ENCODE results near the gene TXNRD2.

The TXNRD2 gene

DNA sequence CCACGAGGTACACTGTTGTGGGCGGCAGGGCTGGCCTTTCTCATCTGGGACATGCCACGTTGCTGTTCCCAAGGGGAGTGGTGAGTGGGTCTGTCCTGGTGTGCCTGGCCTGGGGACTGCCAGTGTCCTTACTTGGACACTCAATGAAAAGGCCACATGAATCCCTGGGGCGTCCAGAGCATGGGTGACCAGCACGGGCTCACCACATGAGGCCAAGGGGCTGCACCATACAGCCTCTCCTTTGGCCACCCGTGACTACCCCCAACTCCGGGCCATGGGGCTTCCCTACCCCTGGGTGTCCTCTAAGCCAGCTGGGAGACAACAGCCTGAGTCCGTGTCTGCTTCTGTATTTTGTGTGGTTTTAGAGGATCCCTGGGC is 20.2 kb upstream of the TXNRD2 start:
- Histone ChIP-seq H3K9me3 (no peaks in the 10 kb centered on the region), H3K4me1 (peaks cover 61% of the 10 kb centered on the region), H3K4me2 (peak overlapping the region; percentile 39), H4K20me1 (peaks cover 90% of the 10 kb centered on the region), H3K9ac (0 out of 2 replicates have a peak overlapping the region, but pooled peaks have one; percentile 5), H3K27ac (peak overlapping the region; percentile 51; the same call in 1 of the 2 replicates), H3K36me3 (peaks cover 72% of the 10 kb centered on the region), H3K4me3 (no peak overlapping the region), H3K27me3 (no peaks in the 10 kb centered on the region)
- TF ChIP-seq Cebpa-rat (IDR thresholded peaks at IDR 0.05): no peak

DNA sequence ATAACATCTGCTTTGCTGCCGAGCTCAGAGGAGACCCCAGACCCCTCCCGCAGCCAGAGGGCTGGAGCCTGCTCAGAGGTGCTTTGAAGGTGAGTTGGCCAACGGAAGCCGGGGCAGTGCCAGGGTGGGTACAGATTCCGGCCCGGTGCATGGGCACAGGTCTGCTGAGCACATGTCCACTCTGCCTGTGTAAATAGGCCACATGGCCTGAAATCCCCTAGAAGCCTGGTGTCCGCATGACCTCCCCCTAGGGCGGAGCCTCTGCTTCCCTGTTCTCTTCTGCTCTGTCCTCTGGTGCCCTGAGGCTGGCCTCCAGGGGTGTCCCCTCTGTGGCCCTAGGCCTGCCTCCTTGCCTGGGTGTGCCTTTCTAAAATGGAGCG is 19.6 kb upstream of the TXNRD2 start:
- H3K9ac ChIP-seq: 0 out of 2 replicates have a peak overlapping the region, but pooled peaks have one; percentile 5
- no peaks in the 10 kb centered on the region for H3K27me3 ChIP-seq
- no peak overlapping the region for H3K4me3 ChIP-seq
- H3K4me1 ChIP-seq: peaks cover 68% of the 10 kb centered on the region
- peaks cover 69% of the 10 kb centered on the region for H3K36me3 ChIP-seq
- TF ChIP-seq Cebpa-rat (IDR thresholded peaks at IDR 0.05): no peak
- peaks cover 89% of the 10 kb centered on the region for H4K20me1 ChIP-seq
- H3K9me3 ChIP-seq: no peaks in the 10 kb centered on the region
- H3K4me2 ChIP-seq: 0 out of 2 replicates have a peak overlapping the region, but pooled peaks have one; percentile 39
- peak overlapping the region; percentile 51; the same call in 1 of the 2 replicates for H3K27ac ChIP-seq

DNA sequence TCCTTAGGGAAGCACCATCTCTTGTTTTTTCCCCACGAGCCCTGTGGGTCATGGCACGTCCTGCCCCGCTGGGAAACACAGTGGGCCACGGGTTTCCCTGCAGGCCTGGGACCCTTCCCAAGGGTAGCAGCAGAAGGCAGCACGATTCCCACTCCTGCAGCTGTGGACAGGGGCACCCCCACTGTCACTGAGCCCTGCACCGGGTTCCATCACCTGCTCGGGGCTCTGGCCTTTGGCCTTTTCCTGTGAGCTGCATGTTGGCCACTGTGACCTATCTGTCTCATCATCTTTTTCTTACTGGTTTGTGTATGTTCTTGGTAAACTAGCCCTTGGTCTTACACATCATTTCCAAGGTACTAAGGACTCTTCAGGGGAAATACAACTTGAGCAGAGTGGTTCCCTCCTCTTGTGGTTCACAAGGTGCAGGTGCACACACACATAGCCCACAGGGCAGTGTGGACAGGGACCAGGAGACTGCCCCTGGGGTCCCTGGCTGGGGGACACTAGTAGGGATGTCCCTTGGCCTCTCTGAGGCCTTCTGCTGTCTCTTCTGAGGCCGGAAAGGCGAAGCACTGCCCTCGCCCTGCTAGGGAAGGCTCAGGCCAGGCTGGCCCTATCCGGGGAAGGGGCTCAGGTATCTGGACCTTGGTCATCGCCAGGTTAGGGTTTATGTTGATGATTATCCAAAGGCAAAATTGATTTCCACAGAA is 19.0 kb upstream of the TXNRD2 start:
- 0 out of 2 replicates have a peak overlapping the region, but pooled peaks have one; percentile 51 for H3K27ac ChIP-seq
- TF ChIP-seq Cebpa-rat (IDR thresholded peaks at IDR 0.05): no peak
- no peak overlapping the region for H3K4me2 ChIP-seq
- H3K9me3 ChIP-seq: no peaks in the 10 kb centered on the region
- H3K36me3 ChIP-seq: peaks cover 64% of the 10 kb centered on the region
- H3K27me3 ChIP-seq: no peaks in the 10 kb centered on the region
- H4K20me1 ChIP-seq: peaks cover 91% of the 10 kb centered on the region
- no peak overlapping the region for H3K4me3 ChIP-seq
- H3K9ac ChIP-seq: 0 out of 2 replicates have a peak overlapping the region, but pooled peaks have one; percentile 5
- H3K4me1 ChIP-seq: peaks cover 73% of the 10 kb centered on the region

DNA sequence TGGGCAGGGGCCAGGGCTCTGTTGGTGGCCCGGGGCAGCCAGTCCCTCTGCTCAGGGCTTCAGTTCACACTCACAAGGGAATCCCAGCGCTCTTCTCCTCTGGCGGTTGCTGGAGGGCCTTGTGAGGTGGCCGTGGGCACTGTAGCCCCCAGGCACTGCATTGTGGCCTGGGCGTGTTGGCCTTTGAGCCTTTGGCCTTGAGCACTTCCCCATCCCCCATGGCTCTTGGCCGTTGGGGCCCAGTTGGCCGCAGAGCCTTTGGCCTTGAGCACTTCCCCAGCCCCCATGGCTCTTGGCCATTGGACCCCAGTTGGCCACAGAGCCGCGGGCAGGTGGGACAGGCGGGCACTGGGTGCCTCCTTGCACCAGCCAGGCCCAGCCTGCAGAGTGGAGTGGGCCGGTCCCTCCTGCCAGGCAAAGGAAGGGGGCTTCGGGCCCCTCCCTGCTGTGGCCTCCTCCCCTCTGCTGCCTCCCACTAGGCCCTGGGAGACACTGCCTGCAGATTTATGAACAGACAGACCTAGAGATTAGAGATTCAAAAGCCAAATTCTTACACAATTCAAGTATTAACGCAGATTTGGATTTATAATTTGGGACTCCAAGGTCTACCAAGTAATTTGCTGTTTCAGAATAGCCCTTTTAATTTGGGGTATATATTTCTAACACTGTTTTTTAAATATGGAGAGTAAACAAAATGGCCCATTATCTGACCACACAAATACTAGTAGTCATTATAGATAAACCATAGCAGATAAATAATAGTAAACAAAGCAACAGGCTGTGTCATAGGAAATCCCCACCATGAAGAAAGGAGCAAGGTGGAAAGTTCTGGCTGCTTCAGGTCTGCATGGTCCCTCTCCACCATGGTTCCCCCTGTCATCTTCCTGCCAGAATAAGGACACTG is 18.2 kb upstream of the TXNRD2 start:
- Histone ChIP-seq H4K20me1 (peaks cover 96% of the 10 kb centered on the region), H3K9ac (no peak overlapping the region), H3K9me3 (no peaks in the 10 kb centered on the region), H3K4me1 (peaks cover 81% of the 10 kb centered on the region), H3K27ac (peak overlapping the region; percentile 49; the same call in 1 of the 2 replicates), H3K4me2 (peak overlapping the region; percentile 50), H3K27me3 (no peaks in the 10 kb centered on the region), H3K4me3 (no peak overlapping the region), H3K36me3 (peaks cover 65% of the 10 kb centered on the region)
- TF ChIP-seq Cebpa-rat (IDR thresholded peaks at IDR 0.05): no peak

DNA sequence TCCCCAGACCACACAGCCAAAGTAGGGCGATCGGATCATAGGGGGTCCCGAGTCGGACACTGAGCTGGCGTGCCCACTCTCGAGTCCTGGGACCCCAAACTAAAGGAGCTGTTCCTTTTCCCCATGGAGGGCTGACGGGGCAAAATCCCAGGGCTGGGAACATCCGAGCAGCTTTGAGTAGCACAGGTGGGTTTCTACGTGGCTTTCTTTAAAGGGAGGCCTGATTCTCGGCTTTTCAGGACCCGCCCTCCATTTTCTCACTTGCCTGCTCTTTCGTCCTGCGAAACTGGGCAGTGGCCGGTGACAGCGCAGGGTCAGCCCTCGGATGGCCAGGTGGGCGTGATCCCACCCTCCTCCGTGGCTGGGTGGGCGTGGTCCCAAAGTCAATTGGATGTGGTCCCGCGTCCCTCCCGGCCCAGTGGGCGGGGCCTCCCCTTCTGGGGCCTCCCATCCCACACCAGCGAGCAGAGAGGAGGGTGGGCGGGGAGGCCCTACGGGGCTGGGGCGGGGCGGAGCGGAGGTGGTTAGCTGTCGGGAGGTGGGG is 17.5 kb upstream of the TXNRD2 start:
- Histone ChIP-seq H3K27ac (0 out of 2 replicates have a peak overlapping the region, but pooled peaks have one; percentile 13), H3K9ac (no peak overlapping the region), H3K9me3 (no peaks in the 10 kb centered on the region), H3K4me2 (peak overlapping the region; percentile 68), H3K27me3 (no peaks in the 10 kb centered on the region), H4K20me1 (peaks cover 96% of the 10 kb centered on the region), H3K36me3 (peaks cover 60% of the 10 kb centered on the region), H3K4me1 (peaks cover 89% of the 10 kb centered on the region), H3K4me3 (no peak overlapping the region)
- no peak for TF ChIP-seq Cebpa-rat (IDR thresholded peaks at IDR 0.05)

DNA sequence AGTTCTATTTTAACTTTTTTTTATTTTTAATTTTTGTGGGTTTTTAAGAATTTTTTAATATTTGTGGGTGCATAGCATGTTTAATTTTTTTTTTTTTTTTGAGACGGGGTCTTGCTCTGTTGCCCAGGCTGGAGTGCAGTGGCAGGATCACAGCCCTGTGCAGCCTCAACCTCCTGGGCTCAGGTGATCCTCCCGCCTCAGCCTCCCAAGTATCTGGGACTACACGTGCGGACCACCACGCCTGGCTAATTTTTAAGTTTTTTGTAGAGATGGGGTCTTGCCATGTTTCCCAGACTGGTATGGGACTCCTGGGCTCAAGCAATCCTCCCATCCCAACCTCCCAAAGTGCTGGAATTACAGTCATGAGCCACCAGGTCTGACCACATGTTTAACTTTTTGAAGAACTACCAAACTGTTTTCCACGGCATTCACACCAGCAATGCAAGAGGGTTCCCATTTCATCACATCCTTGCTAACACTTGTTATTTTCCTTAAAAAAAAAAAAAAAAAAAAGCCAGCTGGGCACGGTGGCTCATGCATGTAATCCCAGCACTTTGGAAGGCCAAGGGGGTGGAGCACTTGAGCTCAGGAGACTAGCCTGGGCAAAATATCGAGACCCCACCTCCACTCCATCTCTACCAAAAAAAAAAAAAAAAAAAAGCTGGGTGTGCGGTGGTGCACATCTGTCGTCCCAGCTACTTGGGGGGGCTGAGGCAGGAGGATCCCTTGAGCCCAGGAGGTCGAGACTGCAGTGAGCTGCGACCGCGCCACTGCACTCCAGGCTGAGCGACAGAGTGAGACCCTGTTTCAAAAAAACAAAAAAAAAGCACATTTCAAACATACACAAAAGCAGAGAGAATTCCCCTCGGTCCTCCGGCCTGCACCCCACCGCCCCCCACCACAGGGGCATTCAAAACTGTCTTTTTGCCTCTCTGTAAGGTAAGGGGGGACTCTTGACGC is 16.7 kb upstream of the TXNRD2 start:
- no peak overlapping the region for H3K9ac ChIP-seq
- no peak overlapping the region for H3K4me3 ChIP-seq
- peak overlapping the region; percentile 68 for H3K4me2 ChIP-seq
- H3K9me3 ChIP-seq: no peaks in the 10 kb centered on the region
- 0 out of 2 replicates have a peak overlapping the region, but pooled peaks have one; percentile 13 for H3K27ac ChIP-seq
- H3K27me3 ChIP-seq: no peaks in the 10 kb centered on the region
- H3K36me3 ChIP-seq: peaks cover 52% of the 10 kb centered on the region
- TF ChIP-seq Cebpa-rat (IDR thresholded peaks at IDR 0.05): no peak
- peaks cover 99% of the 10 kb centered on the region for H4K20me1 ChIP-seq
- H3K4me1 ChIP-seq: peaks cover 96% of the 10 kb centered on the region

DNA sequence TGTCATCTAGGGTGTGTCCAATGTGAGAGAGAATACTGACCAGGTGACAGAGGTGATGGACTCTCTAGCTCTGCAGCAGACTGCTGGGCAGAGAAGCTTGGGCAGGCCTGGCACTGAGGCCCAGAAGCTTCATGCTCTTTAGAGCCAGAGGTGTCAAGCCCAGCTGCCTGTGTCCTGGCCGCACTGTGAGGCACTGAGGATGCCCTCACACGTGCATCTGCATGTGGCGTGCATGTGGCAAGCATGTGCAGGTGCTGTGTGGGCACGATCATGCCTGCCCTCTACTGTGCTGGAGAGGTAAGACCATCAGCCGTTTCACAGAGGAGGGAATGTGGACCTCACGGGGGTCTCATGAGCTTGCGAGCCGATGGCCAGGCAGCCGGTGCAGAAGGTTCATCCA is 15.8 kb upstream of the TXNRD2 start:
- H3K4me1 ChIP-seq: peaks cover 100% of the 10 kb centered on the region
- H4K20me1 ChIP-seq: peaks cover 99% of the 10 kb centered on the region
- no peaks in the 10 kb centered on the region for H3K27me3 ChIP-seq
- no peak overlapping the region for H3K9ac ChIP-seq
- no peak overlapping the region for H3K4me2 ChIP-seq
- H3K9me3 ChIP-seq: no peaks in the 10 kb centered on the region
- no peak overlapping the region for H3K4me3 ChIP-seq
- peaks cover 43% of the 10 kb centered on the region for H3K36me3 ChIP-seq
- H3K27ac ChIP-seq: no peak overlapping the region
- TF ChIP-seq Cebpa-rat (IDR thresholded peaks at IDR 0.05): no peak

DNA sequence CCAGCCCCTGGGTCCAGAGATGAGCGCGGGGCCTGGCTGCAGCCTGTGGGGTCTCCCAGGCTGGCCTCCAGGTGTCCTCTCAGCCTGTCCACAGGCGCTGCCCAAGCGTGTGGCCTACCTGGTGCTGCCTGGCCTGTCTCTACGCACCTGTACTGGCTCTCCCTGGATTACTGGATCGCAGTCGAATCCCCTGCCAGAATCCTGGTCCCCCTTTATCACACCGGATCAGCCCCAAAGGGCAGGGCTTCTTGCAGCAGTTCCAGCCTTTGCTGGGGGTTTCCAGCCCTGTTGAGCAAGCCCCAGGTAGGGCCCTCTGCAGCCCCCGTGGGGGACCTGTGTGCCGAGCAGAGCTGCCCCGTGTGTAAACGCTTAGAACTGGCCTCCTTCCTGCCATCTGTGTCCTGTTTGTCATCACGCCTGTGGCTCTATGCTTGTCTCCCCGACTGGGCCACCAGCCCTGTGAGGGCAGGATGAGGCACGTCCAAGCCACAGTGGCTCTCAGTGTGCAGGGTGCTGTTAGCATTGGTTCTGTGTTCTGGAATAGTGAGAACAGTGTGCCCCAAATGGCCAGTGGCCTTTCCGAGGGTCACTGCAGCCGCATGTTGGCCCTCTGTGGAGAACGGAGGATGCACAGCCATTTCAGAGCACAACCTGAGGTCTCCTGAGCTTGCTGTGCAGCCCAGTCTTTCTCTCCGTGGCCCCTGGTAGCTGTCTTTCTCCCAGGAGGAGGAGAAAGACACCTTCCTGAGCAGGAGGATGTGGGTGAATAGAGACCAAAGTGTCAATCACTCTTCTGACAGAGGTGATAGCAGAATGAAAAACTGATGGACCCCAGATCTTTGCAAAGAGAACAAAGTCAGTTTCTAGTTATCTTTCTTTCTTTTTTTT is 13.9 kb upstream of the TXNRD2 start:
- Histone ChIP-seq H3K4me2 (peak overlapping the region; percentile 84), H3K36me3 (peaks cover 40% of the 10 kb centered on the region), H4K20me1 (peaks cover 98% of the 10 kb centered on the region), H3K27ac (peak overlapping the region; percentile 42), H3K4me1 (peaks cover 99% of the 10 kb centered on the region), H3K27me3 (no peaks in the 10 kb centered on the region), H3K9ac (peak overlapping the region; percentile 63), H3K4me3 (0 out of 2 replicates have a peak overlapping the region, but pooled peaks have one; percentile 15), H3K9me3 (no peaks in the 10 kb centered on the region)
- TF ChIP-seq Cebpa-rat (IDR thresholded peaks at IDR 0.05): no peak
